T-helper 2 cell (primary cell): ENCODE results near the gene SPRED2.
"Not testable (repeated sequence)": the region's sequence is repeated elsewhere in the genome, so short reads cannot be mapped to it uniquely, and the experiment has no call there.

Source experiments
- DNase-seq, 5 experiments: peaks; one replicate each; pipeline versions ENCODE4 v3.0.0 to v3.0.0-alpha.2; 2012 to 2022

SPRED2 gene

GRCh38 chr2:65340898-65341681, 91.3 kb downstream of the SPRED2 start:
- peak in 1 of 5 experiments; percentile 11 for DNase-seq

- DNase-seq = no peak
Measured at GRCh38 chr2:65339648-65340047, 92.8 kb downstream of the SPRED2 start.

- DNase-seq = not testable (repeated sequence)
Measured at GRCh38 chr2:65338830-65339495, 93.4 kb downstream of the SPRED2 start.

- not testable (repeated sequence) for DNase-seq
Measured at GRCh38 chr2:65337915-65338314, 94.5 kb downstream of the SPRED2 start.

- DNase-seq = no peak
Measured at GRCh38 chr2:65334714-65335113, 97.7 kb downstream of the SPRED2 start.

- no peak for DNase-seq
Measured at GRCh38 chr2:65331336-65332025, 100.9 kb downstream of the SPRED2 start.

GRCh38 chr2:65329525-65329924, 102.9 kb downstream of the SPRED2 start:
- no peak for DNase-seq

- DNase-seq = no peak
Measured at GRCh38 chr2:65326276-65326675, 106.1 kb downstream of the SPRED2 start.

- no peak for DNase-seq
Measured at GRCh38 chr2:65325066-65325465, 107.3 kb downstream of the SPRED2 start.

- DNase-seq = no peak
Measured at GRCh38 chr2:65320946-65321345, 111.5 kb downstream of the SPRED2 start.

- DNase-seq = peak in 2 of 5 experiments; percentile 16 to 72
Measured at GRCh38 chr2:65320042-65320725, 112.2 kb downstream of the SPRED2 start.

GRCh38 chr2:65319674-65320041, 112.7 kb downstream of the SPRED2 start:
- no peak for DNase-seq

- no peak for DNase-seq
Measured at GRCh38 chr2:65319072-65319673, 113.2 kb downstream of the SPRED2 start.

- no peak for DNase-seq
Measured at GRCh38 chr2:65317841-65318240, 114.6 kb downstream of the SPRED2 start.

GRCh38 chr2:65317351-65317750, 115.0 kb downstream of the SPRED2 start:
- DNase-seq = not testable (repeated sequence)

- no peak for DNase-seq
Measured at GRCh38 chr2:65316072-65316471, 116.3 kb downstream of the SPRED2 start.

- DNase-seq = no peak
Measured at GRCh38 chr2:65314801-65315441, 117.5 kb downstream of the SPRED2 start.

- DNase-seq = no peak
Measured at GRCh38 chr2:65313954-65314256, 118.5 kb downstream of the SPRED2 start.

GRCh38 chr2:65313126-65313953, 119.1 kb downstream of the SPRED2 start:
- no peak for DNase-seq

GRCh38 chr2:65311596-65311995, 120.8 kb downstream of the SPRED2 start:
- DNase-seq = no peak

GRCh38 chr2:65311049-65311448, 121.3 kb downstream of the SPRED2 start:
- no peak for DNase-seq
